ENCODE data around the gene CT55. TPM values are rescaled to one million over a fixed set of nuclear protein-coding genes. Genes with fewer than 3 reads are reported as not detected.
"Not testable (repeated sequence)": the region's sequence is repeated elsewhere in the genome, so short reads cannot be mapped to it uniquely, and the experiment has no call there.

Gene CT55
- polyA plus RNA-seq, 3 donors: not detected

- H3K4me3 ChIP-seq (replicated peaks in 1 of 3; ENCODE audit: low read depth in 2 of 3, low read length in 3 of 3): no peak overlapping the region
- H3K36me3 ChIP-seq (replicated peaks in 1 of 2; ENCODE audit: control insufficient read depth in 1 of 2, insufficient read depth in 2 of 2, low read length in 2 of 2): no peaks in the 10 kb centered on the region
- Mint-ChIP-seq H3K27ac (no peak overlapping the region), H3K27me3 (ENCODE audit: low read depth in 3 of 3) (peaks cover 2 to 10% (median 5%) of the 10 kb centered on the region in 3 donors), H3K36me3 (no peaks in the 10 kb centered on the region), H3K4me1 (peaks cover 2% of the 10 kb centered on the region), H3K4me3 (no peak overlapping the region), H3K9me3 (peaks cover 0 to 3% (median 0%) of the 10 kb centered on the region in 7 donors)
- WGBS (ENCODE audit: insufficient coverage): no CpG with 5 or more reads among the region's 3 CpGs
- no peak overlapping the region for H2AFZ ChIP-seq (ENCODE audit: insufficient read depth, low read depth, low read length, poor library complexity, severe bottlenecking)
- no peak overlapping the region for H3K4me2 ChIP-seq (replicated peaks; ENCODE audit: extremely low read depth, low read length, poor library complexity, severe bottlenecking)
- no peak for DNase-seq
- H4K20me1 ChIP-seq (ENCODE audit: insufficient read depth, low read length): no peaks in the 10 kb centered on the region
- intact Hi-C loops (cut with micrococcal nuclease): no loop called here
- H3K9ac ChIP-seq (ENCODE audit: insufficient read depth, low read length, poor library complexity, severe bottlenecking): no peak overlapping the region
- H3K79me2 ChIP-seq (ENCODE audit: insufficient read depth, low read length): no peaks in the 10 kb centered on the region
- no peaks in the 10 kb centered on the region for H3K4me1 ChIP-seq (ENCODE audit: control insufficient read depth in 1 of 2, insufficient read depth in 2 of 2, low read length in 2 of 2)
- H3K9me3 ChIP-seq (replicated peaks in 1 of 2; ENCODE audit: control insufficient read depth in 1 of 2, insufficient read depth in 1 of 2, low read length in 2 of 2): no peaks in the 10 kb centered on the region
- H3K27me3 ChIP-seq (ENCODE audit: control insufficient read depth in 2 of 2, insufficient read depth in 2 of 2, low read length in 2 of 2): peaks cover 0 to 5% of the 10 kb centered on the region in 2 donors
- no peak overlapping the region for H3K27ac ChIP-seq (ENCODE audit: low read depth in 1 of 2, low read length in 2 of 2)
- no peak for TF ChIP-seq CTCF (IDR thresholded peaks at IDR 0.05)
These were observed 7.4 kb upstream of the CT55 start for GRCh38 chrX:135178636-135179035.

GRCh38 chrX:135170468-135170867, 730 bp downstream of the CT55 start:
- Mint-ChIP-seq H3K9me3 (peaks cover 0 to 4% (median 0%) of the 10 kb centered on the region in 7 donors), H3K27ac (no peak overlapping the region), H3K27me3 (ENCODE audit: low read depth in 3 of 3) (peaks cover 5 to 18% (median 12%) of the 10 kb centered on the region in 3 donors), H3K4me1 (peaks cover 6% of the 10 kb centered on the region), H3K4me3 (no peak overlapping the region), H3K36me3 (no peaks in the 10 kb centered on the region)
- no peaks in the 10 kb centered on the region for H4K20me1 ChIP-seq (ENCODE audit: insufficient read depth, low read length)
- no peak overlapping the region for H3K9ac ChIP-seq (ENCODE audit: insufficient read depth, low read length, poor library complexity, severe bottlenecking)
- no peaks in the 10 kb centered on the region for H3K79me2 ChIP-seq (ENCODE audit: insufficient read depth, low read length)
- H3K4me3 ChIP-seq (replicated peaks in 1 of 3; ENCODE audit: low read depth in 2 of 3, low read length in 3 of 3): no peak overlapping the region
- H3K9me3 ChIP-seq (replicated peaks in 1 of 2; ENCODE audit: control insufficient read depth in 1 of 2, insufficient read depth in 1 of 2, low read length in 2 of 2): no peaks in the 10 kb centered on the region
- H3K27ac ChIP-seq (ENCODE audit: low read depth in 1 of 2, low read length in 2 of 2): no peak overlapping the region
- DNase-seq: no peak
- H3K4me1 ChIP-seq (ENCODE audit: control insufficient read depth in 1 of 2, insufficient read depth in 2 of 2, low read length in 2 of 2): no peaks in the 10 kb centered on the region
- intact Hi-C loops (cut with micrococcal nuclease): no loop called here
- H2AFZ ChIP-seq (ENCODE audit: insufficient read depth, low read depth, low read length, poor library complexity, severe bottlenecking): no peak overlapping the region
- H3K36me3 ChIP-seq (replicated peaks in 1 of 2; ENCODE audit: control insufficient read depth in 1 of 2, insufficient read depth in 2 of 2, low read length in 2 of 2): no peaks in the 10 kb centered on the region
- no peak overlapping the region for H3K4me2 ChIP-seq (replicated peaks; ENCODE audit: extremely low read depth, low read length, poor library complexity, severe bottlenecking)
- WGBS (ENCODE audit: insufficient coverage): 91% methylated on average over 4 of the region's 10 CpGs
- peaks cover 2 to 8% of the 10 kb centered on the region in 2 donors for H3K27me3 ChIP-seq (ENCODE audit: control insufficient read depth in 2 of 2, insufficient read depth in 2 of 2, low read length in 2 of 2)
- no peak for TF ChIP-seq CTCF (IDR thresholded peaks at IDR 0.05)

- H3K4me2 ChIP-seq (replicated peaks; ENCODE audit: extremely low read depth, low read length, poor library complexity, severe bottlenecking); H3K4me3 ChIP-seq (replicated peaks in 1 of 3; ENCODE audit: low read depth in 2 of 3, low read length in 3 of 3); H3K4me1 Mint-ChIP-seq; H3K79me2 ChIP-seq (ENCODE audit: insufficient read depth, low read length); DNase-seq; H3K9me3 Mint-ChIP-seq; intact Hi-C loops (cut with micrococcal nuclease); H3K36me3 Mint-ChIP-seq; H3K9ac ChIP-seq (ENCODE audit: insufficient read depth, low read length, poor library complexity, severe bottlenecking); H3K27ac Mint-ChIP-seq; H3K36me3 ChIP-seq (replicated peaks in 1 of 2; ENCODE audit: control insufficient read depth in 1 of 2, insufficient read depth in 2 of 2, low read length in 2 of 2); H3K9me3 ChIP-seq (replicated peaks in 1 of 2; ENCODE audit: control insufficient read depth in 1 of 2, insufficient read depth in 1 of 2, low read length in 2 of 2); H2AFZ ChIP-seq (ENCODE audit: insufficient read depth, low read depth, low read length, poor library complexity, severe bottlenecking); H4K20me1 ChIP-seq (ENCODE audit: insufficient read depth, low read length); H3K4me1 ChIP-seq (ENCODE audit: control insufficient read depth in 1 of 2, insufficient read depth in 2 of 2, low read length in 2 of 2); H3K27me3 ChIP-seq (ENCODE audit: control insufficient read depth in 2 of 2, insufficient read depth in 2 of 2, low read length in 2 of 2); H3K27ac ChIP-seq (ENCODE audit: low read depth in 1 of 2, low read length in 2 of 2); H3K4me3 Mint-ChIP-seq: not testable (repeated sequence)
- WGBS (ENCODE audit: insufficient coverage): no CpG with 5 or more reads among the region's 3 CpGs
- H3K27me3 Mint-ChIP-seq (ENCODE audit: low read depth in 3 of 3): peaks cover 3 to 18% (median 12%) of the 10 kb centered on the region in 3 donors
These were observed 1.7 kb downstream of the CT55 start for GRCh38 chrX:135169534-135169933.
